ENCODE measurements around the gene FGF4.
A peak's percentile ranks its signal among the peaks of the same experiment; 100 is the strongest.

Gene FGF4

DNA sequence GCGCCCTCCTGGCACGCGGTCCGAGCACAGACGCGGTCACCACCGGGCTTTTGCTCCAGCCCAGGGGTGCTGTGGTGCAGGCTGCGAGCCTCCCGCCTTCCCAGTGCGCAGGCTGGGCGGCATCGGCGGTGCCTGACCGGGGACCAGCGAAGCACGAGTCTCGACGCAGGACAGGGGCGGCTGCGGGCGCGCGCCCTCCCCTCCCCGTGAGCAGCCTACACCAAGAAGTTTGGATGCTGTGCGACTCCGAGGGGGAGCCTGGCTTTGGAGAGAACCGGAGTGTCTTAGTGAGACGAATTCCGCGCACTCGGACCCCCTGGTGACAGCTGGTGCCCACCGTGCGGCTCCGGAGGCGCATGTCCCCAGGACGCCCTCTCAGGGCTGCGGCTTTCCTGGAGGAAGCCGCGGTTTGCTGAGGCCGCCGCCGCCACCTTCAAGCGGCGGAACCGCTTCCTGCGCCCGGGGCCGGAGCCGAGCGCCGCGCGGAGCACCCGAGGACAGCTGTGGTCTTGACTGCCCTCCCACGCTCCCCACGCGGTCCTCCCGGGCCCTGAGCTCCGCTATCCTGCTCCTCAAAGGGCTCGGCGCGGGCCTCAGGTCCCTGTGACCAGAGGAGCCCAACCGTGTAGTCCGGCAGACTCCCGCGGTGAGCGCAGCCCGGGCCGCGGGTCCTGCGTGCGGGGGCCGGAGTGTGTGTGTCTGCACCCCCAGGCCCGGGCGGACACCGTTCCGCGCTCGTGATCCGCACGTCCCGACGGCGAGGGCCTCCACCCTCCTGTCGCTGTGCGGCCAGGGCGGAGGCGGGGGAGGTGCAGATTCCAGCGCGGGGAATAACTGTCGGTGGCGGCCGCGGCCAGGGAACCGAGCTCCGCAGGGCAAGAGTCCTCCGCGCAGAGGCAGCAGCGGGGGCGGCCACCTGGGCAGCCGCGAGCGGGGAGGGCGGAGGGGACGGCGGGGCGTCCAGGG, 42.4 kb upstream of the FGF4 start (continued):
- TF ChIP-seq, protein P1, sequence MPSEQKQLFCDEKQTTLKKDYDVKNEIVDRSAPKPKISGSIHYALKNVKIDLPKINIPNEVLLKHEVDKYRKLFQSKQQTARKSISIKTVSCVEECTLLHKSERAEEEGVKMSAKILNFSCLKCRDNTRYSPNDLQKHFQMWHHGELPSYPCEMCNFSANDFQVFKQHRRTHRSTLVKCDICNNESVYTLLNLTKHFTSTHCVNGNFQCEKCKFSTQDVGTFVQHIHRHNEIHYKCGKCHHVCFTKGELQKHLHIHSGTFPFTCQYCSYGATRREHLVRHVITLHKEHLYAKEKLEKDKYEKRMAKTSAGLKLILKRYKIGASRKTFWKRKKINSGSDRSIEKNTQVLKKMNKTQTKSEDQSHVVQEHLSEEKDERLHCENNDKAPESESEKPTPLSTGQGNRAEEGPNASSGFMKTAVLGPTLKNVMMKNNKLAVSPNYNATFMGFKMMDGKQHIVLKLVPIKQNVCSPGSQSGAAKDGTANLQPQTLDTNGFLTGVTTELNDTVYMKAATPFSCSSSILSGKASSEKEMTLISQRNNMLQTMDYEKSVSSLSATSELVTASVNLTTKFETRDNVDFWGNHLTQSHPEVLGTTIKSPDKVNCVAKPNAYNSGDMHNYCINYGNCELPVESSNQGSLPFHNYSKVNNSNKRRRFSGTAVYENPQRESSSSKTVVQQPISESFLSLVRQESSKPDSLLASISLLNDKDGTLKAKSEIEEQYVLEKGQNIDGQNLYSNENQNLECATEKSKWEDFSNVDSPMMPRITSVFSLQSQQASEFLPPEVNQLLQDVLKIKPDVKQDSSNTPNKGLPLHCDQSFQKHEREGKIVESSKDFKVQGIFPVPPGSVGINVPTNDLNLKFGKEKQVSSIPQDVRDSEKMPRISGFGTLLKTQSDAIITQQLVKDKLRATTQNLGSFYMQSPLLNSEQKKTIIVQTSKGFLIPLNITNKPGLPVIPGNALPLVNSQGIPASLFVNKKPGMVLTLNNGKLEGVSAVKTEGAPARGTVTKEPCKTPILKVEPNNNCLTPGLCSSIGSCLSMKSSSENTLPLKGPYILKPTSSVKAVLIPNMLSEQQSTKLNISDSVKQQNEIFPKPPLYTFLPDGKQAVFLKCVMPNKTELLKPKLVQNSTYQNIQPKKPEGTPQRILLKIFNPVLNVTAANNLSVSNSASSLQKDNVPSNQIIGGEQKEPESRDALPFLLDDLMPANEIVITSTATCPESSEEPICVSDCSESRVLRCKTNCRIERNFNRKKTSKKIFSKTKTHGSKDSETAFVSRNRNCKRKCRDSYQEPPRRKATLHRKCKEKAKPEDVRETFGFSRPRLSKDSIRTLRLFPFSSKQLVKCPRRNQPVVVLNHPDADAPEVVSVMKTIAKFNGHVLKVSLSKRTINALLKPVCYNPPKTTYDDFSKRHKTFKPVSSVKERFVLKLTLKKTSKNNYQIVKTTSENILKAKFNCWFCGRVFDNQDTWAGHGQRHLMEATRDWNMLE (tag by site-specific recombination; conservative IDR thresholded peaks at IDR 0.05; ENCODE audit: low read depth): no peak
- TF ChIP-seq ZFHX2 (tag by site-specific recombination; conservative IDR thresholded peaks at IDR 0.05) (peak; percentile 86), ZNF221 (tag by site-specific recombination; IDR thresholded peaks at IDR 0.05; ENCODE audit: borderline replicate concordance) (no peak), ZNF621 (tag by site-specific recombination; IDR thresholded peaks at IDR 0.05) (no peak), GLI4 (tag by site-specific recombination; IDR thresholded peaks at IDR 0.05) (no peak), ZNF24 (tag by site-specific recombination; IDR thresholded peaks at IDR 0.05) (no peak), ZNF223 (tag by site-specific recombination; IDR thresholded peaks at IDR 0.05) (peak; percentile 58; the same call in 1 of the 2 replicates), ZNF175 (tag by site-specific recombination; IDR thresholded peaks at IDR 0.05) (no peak), ZNF274 (IDR thresholded peaks at IDR 0.05; ENCODE audit: low read length) (no peak), ZNF274 (tag by site-specific recombination; IDR thresholded peaks at IDR 0.05; ENCODE audit: borderline replicate concordance) (no peak), SETDB1 (IDR thresholded peaks at IDR 0.05; ENCODE audit: insufficient read length, low read length) (no peak), ZNF335 (tag by site-specific recombination; conservative IDR thresholded peaks at IDR 0.05) (peak; percentile 85), WT1 (tag by site-specific recombination; IDR thresholded peaks at IDR 0.05) (no peak), ZNF48 (tag by site-specific recombination; IDR thresholded peaks at IDR 0.05) (no peak), ZNF174 (tag by site-specific recombination; IDR thresholded peaks at IDR 0.05) (no peak), GLIS1 (tag by site-specific recombination; IDR thresholded peaks at IDR 0.05) (peak; percentile 48), ZNF626 (tag by site-specific recombination; IDR thresholded peaks at IDR 0.05) (no peak), KLF1 (tag by site-specific recombination; IDR thresholded peaks at IDR 0.05) (peak; percentile 76), EGR2 (tag by site-specific recombination; IDR thresholded peaks at IDR 0.05; ENCODE audit: low read depth) (peak; percentile 63), ZEB2 (tag by site-specific recombination; IDR thresholded peaks at IDR 0.05) (no peak), ZNF670 (tag by site-specific recombination; IDR thresholded peaks at IDR 0.05; ENCODE audit: low read depth) (no peak), YY2 (tag by site-specific recombination; IDR thresholded peaks at IDR 0.05) (no peak), ZNF544 (tag by site-specific recombination; IDR thresholded peaks at IDR 0.05) (no peak), ZBTB20 (tag by site-specific recombination; IDR thresholded peaks at IDR 0.05) (peak; percentile 77), ZNF140 (tag by site-specific recombination; IDR thresholded peaks at IDR 0.05) (no peak)
- TF ChIP-seq, protein P2, sequence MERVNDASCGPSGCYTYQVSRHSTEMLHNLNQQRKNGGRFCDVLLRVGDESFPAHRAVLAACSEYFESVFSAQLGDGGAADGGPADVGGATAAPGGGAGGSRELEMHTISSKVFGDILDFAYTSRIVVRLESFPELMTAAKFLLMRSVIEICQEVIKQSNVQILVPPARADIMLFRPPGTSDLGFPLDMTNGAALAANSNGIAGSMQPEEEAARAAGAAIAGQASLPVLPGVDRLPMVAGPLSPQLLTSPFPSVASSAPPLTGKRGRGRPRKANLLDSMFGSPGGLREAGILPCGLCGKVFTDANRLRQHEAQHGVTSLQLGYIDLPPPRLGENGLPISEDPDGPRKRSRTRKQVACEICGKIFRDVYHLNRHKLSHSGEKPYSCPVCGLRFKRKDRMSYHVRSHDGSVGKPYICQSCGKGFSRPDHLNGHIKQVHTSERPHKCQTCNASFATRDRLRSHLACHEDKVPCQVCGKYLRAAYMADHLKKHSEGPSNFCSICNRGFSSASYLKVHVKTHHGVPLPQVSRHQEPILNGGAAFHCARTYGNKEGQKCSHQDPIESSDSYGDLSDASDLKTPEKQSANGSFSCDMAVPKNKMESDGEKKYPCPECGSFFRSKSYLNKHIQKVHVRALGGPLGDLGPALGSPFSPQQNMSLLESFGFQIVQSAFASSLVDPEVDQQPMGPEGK (tag by site-specific recombination; IDR thresholded peaks at IDR 0.05): peak; percentile 42; the same call in 1 of the 2 replicates
- TF ChIP-seq, protein P3, sequence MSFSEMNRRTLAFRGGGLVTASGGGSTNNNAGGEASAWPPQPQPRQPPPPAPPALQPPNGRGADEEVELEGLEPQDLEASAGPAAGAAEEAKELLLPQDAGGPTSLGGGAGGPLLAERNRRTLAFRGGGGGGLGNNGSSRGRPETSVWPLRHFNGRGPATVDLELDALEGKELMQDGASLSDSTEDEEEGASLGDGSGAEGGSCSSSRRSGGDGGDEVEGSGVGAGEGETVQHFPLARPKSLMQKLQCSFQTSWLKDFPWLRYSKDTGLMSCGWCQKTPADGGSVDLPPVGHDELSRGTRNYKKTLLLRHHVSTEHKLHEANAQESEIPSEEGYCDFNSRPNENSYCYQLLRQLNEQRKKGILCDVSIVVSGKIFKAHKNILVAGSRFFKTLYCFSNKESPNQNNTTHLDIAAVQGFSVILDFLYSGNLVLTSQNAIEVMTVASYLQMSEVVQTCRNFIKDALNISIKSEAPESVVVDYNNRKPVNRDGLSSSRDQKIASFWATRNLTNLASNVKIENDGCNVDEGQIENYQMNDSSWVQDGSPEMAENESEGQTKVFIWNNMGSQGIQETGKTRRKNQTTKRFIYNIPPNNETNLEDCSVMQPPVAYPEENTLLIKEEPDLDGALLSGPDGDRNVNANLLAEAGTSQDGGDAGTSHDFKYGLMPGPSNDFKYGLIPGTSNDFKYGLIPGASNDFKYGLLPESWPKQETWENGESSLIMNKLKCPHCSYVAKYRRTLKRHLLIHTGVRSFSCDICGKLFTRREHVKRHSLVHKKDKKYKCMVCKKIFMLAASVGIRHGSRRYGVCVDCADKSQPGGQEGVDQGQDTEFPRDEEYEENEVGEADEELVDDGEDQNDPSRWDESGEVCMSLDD (tag by site-specific recombination; IDR thresholded peaks at IDR 0.05): no peak
- TF ChIP-seq, protein P4, sequence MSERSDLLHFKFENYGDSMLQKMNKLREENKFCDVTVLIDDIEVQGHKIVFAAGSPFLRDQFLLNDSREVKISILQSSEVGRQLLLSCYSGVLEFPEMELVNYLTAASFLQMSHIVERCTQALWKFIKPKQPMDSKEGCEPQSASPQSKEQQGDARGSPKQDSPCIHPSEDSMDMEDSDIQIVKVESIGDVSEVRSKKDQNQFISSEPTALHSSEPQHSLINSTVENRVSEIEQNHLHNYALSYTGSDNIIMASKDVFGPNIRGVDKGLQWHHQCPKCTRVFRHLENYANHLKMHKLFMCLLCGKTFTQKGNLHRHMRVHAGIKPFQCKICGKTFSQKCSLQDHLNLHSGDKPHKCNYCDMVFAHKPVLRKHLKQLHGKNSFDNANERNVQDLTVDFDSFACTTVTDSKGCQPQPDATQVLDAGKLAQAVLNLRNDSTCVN (tag by site-specific recombination; optimal IDR thresholded peaks at IDR 0.05): peak; percentile 83
